ENCODE measurements around the gene USH2A.
A peak's percentile ranks its signal among the peaks of the same experiment; 100 is the strongest.
"Not testable (repeated sequence)": the region's sequence is repeated elsewhere in the genome, so short reads cannot be mapped to it uniquely, and the experiment has no call there.

Gene USH2A

DNA sequence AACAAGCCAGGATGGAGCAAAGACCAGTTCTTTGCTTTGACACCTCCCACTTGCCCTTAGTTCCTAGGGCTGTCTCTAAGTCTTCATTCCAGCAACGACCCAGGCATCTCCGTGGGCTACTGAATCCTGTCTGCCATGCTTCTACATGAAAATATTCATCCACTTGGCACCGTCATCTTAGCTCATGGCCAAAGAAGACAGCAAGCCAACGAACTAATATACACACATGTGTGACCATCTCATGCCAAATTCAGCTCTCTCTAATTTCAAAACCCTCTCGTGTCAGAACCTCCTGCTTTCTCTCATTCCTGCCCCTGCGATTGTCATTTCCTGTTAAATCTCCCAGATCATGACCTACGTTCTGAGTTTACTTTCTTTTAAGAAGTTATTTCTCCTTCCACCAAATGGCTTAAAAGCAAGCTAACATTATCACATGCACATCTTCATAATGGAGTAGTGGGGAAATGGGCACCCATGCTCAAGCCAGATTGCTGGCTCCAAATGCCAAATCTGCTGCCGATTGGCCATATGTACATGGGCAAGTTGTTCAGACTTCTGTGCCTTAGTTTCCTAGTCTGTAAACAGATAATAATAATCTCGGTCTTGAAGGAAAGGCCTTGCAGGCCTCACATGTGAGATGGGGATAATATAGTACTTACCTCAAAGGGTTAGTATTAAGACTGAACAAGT is 373.4 kb downstream of the USH2A start:
- DNase-seq (ENCODE audit: low spot score), result no peak

DNA sequence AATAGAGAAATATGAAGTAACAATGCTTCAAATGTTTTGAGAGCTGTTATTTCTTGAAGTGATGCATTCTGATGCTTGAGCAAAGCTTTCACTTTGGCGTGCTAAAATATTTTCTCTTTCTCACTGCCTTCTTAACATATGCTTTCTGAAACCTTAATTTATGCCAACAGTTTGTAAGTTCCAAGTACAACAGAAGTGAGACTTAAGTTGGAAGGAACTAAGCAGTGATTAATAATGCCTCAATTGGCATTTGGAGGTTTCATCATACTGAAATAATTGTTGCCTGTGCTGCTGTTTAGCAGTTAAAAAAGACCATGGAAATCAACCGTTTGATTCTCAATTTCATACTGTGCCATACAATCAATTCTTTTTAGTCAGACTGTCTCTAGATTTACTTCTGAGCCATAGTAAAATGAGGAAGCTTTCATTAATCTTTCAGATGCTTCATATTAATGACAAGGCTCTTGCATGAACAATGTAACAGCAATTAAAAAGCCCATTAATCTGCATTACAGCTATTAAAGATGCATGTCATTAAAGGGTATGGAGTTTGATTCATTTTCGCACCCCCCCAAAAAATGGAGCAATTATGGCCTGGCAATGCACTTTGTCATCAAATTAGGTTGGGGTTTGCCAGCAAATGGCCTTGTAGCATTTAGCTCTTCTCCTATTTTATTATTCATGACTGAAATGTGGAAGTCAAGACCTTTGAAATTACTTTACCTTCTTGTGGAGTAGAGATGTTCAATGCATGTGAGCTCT is 375.3 kb downstream of the USH2A start:
- DNase-seq (ENCODE audit: low spot score), result no peak

DNA sequence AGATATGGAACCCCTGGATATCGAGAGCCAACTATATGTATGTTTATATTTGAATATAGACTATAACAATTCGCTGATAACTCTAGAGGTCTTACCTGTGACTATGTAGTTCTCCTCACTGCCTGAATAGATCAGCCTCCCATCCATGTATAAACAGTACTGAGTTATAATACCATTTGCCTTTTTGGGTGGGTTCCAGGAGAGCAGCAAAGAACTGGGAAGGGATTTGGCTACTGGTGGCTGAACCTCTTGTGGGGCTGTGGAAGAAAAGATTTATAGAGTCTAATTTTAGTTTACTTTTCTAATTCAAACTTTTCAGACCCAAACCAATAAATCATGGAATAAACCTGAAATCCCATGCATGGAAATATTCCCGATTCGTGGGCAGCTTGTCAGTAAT is 376.9 kb downstream of the USH2A start:
- no peak for DNase-seq (ENCODE audit: low spot score)

DNA sequence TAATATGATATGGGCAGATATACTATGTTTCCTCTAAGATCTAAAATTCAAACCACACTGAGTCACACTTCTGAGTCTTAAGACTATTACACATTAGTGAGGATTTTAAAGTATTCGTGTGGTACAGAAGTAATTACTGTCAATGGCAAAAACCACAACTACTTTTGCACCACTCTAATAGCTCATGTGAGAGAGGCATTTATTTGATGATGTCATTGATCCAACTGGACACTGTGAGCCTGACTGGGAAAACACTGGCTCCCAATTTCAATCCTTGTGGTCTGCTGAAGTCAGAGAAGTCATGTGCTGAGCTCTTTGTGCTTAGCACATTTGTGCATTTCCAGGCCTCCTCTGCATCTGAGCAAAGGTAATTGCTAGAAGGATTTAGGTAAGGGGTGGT is 377.8 kb downstream of the USH2A start:
- peak; percentile 68 for DNase-seq (ENCODE audit: low spot score)

DNA sequence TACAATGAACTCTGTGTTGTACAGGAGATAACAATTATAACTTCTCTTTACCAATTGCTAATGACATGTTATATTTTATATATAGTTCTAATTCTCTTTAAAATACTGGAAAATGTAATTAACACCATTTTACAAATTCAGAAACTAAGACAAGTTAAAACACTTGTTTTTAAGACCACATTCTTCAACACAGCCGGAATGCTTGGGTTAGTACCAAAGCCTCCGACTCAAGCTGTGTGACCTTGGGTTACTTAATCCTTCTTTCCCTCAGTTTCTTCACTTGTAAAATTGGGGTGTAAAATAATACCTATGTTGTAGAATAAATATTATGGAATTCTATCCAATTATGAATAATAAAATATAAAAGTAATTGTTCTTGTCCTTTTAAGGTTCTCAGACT is 378.7 kb downstream of the USH2A start:
- DNase-seq (ENCODE audit: low spot score), result no peak

DNA sequence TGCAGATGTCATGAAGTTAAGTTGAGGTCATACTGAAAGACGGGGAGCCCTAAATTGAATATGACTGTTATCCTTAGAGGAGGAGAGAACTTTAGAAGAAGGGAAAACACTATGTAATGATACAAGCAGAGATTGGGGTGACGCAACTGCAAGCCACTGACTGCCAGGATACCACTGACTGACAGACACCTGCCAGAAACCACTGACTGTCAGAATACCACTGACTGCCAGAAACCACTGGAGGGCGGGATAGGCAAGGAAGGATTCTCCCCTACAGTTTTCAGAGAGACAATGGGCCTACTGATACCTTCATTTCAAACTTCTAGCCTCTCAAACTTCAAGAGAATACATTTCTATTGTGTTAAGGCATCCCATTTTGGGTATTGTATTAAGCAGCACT is 388.7 kb downstream of the USH2A start:
- peak; percentile 70 for DNase-seq (ENCODE audit: low spot score)

DNA sequence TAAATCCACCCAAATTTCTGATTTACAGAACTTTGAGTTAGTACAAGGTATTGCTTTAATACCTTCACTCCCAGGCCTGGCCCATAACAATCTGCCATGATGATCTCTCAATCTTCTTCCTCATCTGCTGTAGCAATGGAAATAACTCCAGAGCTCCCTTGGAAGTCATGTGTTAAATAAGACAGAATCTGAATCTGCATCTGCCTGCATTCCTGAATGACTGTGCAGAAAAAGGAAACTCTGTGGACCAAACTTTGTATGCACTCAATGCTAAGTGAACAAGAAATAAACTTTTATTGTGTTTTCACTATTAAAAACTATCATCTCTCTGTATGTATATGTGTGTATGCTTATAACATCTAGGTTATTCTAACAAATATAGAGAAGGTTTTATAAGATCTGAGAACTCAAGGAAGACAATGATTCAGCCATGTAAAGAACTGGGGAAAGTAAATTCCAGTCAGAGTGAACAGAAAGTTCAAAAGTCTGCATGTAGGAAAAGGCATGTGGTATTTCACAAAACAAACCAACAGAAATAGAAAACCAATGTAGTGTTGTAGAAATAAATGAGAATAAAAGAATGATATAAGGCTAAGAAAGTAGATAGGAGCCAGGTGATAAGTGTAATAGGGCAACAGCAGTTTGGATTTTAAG is 390.2 kb downstream of the USH2A start:
- DNase-seq (ENCODE audit: low spot score), result no peak

DNA sequence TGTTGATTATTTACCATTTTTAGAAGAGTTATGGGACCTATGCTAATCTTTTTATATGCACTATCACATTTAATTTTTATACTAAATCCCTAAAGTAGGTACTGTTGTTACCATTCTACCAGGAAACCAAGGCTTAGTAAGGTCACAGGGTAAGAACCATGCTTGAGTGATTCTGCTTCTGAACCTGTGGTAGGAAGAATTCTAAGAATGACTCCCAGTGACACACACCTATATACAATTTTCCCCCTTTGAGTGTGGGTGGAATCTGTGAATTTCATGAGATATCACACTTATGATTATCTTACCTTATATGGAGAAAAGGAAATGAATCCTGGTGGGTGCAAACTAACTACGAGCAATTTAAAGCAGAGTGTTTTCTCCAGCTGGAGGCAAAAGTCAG is 391.0 kb downstream of the USH2A start:
- no peak for DNase-seq (ENCODE audit: low spot score)

DNA sequence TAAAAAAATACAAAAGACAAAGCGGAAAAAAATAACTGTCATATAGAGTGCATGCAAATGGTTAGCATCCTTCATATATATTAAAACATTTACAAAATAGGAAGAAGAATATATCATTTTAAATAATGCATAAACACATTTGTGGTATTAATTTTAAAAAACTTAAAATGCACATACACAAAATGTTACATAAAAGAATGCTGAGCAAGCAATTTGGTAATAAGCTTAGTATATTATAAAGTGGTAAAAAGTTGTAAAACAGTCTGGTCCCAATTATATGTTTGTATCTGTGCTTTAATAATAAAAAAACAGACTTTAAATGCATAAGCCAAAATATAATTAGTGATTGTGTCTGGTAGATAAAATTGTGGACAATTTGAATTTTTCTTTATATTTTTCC is 394.6 kb downstream of the USH2A start:
- DNase-seq (ENCODE audit: low spot score), result no peak

DNA sequence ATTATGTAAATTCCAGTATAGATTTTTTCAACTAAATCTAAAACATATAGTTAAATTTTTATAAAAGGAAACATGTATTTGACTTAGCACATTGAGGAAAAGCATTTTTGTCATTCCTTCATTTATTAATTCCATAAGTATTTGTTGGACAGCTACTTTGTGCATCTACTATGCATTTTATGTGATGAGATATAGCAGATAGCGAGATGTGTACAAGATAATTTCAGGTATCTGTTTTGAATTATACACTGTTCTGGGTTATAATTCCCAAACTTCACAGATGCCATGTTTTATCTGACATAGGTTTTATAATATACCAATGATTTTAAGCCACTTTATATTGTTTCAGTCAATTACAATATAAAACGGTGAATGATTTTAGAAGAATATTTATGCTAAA is 398.7 kb downstream of the USH2A start:
- DNase-seq (ENCODE audit: low spot score), result no peak

DNA sequence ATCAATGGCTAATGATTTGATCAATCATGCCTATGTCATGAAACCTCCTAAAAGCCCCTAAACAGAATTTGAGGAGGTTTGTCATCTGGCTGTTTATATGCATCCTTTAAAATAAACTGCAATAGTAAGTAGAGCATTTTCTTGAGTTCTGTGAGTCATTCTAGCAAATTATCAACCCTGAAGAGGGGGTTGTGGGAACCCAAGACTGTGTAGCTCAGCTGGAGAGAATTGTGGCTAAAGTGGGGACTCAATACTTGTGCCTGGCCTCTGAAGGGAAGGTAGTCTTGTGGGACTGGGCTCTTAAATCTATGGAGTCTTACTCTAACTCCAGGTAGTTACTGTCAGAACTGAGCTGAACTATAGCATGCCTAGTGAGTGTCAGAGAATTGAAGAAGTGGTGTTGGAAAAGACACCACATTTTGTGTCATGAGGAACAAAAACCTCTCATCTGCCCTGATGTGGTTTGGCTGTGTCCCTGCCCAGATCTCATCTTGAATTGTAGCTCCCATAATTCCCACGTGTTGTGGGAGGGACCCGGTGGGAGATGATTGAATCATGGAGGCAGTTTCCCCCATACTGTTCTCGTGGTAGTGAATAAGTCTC is 402.4 kb downstream of the USH2A start:
- no peak for DNase-seq (ENCODE audit: low spot score)

DNA sequence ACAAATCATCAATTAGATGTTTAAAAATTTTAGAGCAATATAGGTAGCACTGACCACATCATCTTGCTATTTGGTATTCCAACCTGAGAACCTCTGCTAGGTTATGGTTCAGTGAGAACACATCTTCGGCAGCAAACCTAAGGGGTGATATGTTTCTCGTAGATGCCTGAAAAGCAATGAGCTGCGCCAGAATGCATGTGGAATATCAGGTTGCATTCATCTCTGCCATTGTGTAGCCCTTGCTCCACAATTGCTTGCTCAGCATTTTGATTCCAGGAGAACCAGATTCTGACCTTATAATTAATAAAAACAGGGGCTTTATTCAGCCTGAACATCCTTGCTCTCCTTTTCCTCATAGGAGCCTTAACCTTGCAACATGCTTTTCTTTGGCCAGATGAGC is 408.1 kb downstream of the USH2A start:
- DNase-seq (ENCODE audit: low spot score), result no peak

DNA sequence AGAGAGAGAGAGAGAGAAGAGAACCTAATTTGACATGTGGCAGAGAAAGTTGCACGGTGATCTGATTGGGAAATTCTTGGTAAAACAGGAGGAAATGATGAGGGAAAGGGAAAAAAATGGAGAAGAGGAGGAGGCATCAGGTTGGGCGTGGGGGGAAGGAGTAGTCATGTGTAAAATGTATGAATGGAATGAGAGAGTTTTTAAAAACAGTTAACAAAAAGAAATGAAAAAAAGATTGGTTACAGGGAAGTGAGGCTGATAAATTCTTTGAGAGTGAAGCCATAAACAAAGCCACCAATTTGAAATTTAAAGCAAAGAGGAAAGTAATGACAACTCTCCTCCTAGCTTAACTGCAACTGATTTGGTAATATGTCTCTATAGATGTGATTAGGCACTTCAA is 409.2 kb downstream of the USH2A start:
- DNase-seq (ENCODE audit: low spot score), result no peak

DNA sequence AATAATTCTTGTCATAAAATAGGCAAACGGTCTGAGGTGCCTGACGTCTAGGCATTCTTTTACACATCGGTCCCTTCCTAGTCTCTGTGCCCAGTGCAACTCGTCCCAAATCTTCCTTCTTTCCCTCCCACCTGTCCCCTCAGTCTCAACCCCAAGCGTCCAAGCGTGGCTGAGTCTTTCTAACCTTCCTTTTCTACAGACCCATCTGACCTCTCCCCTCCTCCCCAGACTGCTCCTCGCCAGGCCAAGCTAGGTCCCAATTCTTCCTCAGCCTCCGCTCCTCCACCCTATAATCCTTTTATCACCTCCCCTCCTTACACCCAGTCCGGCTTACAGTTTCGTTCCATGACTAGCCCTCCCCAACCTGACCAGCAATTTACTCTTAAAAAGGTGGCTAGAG is 413.8 kb downstream of the USH2A start:
- not testable (repeated sequence) for DNase-seq (ENCODE audit: low spot score)

DNA sequence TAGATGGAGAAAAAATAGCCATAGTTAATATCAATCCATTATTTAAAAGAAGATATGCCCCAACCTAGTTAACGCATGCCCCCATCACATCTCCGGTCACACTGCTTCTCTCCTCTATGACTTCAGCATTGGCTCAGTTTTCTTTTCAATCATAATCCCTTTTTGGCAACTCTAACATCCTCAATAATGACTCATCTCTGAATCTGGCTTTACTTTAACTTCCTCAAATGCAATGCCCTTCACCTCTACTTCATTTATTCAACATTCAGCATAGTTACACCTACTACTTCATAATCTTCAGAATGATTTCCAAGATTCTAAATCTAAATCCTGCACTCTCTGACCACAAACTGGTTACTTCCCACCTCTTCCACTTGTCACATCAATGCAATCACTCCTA is 417.3 kb downstream of the USH2A start:
- DNase-seq (ENCODE audit: low spot score), result no peak

DNA sequence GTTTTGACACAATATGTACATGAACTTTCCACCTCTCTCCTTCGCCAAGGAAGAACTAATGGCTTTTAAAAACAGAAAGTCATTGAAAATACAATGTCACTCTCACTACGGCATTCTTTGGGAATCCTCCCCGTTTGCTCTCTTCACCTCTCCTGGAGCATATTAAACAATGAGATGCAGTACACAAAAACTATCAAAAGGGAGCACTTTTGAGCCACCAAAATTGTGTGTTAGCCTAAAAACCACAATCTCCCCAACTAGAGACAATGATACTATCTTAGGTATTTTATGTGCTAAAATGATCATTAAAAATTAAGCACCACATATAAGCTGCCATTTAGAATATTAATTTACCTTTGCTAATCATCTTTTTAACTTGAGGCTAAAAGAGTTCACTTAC is 430.6 kb downstream of the USH2A start:
- peak; percentile 61 for DNase-seq (ENCODE audit: low spot score)

DNA sequence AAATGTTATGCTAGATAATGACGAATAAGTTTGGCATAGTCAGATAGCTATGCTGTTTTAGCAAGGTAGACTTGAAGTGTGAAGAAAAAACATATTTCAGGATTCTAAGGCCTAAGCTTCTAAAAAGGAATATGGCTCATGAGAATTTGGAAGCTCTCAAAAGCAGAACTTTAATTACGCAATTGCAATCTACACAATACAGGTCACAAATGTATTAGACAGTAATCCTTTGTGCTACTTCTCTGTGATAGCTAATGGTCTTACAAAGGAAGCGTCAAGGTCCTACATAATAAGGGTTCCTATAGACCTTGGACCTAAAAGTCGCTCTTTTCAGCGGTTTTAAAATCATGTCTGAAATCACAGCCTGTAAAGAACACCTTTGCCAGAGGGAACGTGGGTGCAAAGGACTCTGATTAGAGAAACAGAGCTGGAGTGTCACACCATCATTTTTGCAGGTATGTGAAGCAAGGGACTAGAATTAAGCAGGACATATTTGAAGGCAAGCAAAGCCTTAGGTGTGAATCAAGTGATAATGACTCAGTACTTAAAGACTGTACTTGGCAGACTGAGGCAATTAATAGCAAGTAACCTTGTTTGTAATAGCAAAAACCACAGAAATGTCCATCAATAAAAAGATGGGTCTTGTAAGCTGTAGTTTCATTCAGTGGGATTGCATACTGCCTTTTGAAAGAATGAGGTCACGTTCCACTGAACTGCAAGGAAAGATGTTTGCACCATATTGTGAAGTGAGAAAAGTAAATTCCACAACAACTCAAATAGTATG is 436.0 kb downstream of the USH2A start:
- DNase-seq (ENCODE audit: low spot score), result no peak

DNA sequence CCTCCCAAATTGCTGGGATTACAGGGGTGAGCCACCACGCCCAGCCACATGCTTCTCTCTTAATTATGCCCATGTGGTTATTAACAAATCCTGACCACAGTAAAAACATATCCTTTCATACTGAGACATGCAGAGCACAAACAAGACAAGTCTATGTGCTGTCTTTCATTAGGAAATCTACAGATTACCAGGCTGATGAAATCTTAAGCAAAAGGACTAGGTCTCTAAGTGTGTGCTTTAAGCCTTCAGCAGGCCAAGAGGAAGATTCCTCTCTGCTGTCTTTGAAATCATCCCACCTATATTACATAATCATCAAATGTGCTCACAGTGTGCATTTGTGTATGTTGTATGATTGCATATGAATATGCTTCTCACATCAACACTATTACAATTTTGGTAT is 436.8 kb downstream of the USH2A start:
- DNase-seq (ENCODE audit: low spot score), result no peak

DNA sequence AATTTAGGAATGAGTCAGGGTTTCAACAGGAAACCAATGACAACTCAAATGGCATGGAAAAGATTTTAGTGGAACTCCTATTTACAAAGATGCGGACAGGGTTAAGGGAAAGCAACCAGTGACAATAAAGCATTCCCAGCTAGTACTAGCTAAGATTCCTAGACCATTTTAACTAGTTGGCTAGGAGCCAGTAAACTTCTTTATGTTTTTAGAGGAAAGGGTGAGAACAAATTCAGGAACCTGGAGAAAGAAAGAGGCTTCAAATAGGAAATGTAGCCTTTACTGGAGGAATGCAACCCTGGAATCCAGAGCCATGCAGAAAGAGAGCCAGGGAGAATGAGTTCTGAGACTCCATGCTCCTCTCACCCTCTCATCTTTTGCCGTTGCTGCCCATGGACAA is 439.6 kb downstream of the USH2A start:
- no peak for DNase-seq (ENCODE audit: low spot score)

DNA sequence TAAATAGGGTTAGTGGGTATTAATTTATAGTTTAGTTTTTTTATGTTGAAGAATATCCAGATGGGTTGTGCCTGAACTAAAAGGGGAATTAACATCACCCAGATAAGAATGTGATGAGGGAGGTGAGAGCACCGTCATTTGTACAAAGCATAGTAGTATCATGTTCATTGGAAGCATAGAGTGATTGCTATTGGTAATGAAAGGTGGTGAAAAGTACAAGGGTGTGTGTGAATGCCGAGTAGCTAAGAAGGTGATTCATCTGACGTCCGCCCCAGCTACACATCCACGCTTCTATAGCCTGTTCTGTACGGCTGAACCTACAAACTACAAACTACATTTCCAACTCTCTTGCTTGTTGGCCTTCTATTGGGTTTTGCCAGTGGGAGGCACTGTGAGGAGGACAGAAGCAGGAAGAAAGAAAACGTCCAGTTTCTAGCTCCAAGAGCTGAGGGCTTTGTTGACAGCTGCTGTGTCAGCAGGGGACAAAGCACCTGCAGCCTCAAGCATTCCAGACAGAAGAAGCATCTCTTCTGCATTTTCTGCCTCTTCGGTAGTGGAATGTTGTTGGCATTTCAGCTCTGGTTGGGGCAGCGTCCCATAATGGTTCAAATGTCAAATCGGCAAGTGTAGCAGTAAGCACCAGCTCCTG is 451.3 kb downstream of the USH2A start:
- no peak for DNase-seq (ENCODE audit: low spot score)

DNA sequence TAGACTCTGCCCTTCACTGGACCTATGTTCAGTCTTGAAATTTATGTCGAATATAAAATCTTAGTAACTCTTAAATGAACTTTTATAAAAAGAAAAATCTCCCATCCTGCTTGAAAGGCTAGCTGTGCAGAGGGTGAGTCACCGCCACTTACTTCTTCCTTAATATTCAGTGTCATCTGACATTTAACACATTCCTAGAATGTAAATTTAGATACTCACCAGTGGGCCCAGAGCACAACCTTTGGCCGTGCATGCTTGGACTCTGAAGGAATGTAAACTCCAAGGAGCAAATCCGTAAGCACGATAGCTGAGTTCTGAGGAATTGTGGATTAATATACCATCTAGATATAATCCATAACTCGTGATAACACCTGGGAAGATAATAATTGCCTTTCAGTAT is 452.8 kb downstream of the USH2A start:
- DNase-seq (ENCODE audit: low spot score), result peak; percentile 24

DNA sequence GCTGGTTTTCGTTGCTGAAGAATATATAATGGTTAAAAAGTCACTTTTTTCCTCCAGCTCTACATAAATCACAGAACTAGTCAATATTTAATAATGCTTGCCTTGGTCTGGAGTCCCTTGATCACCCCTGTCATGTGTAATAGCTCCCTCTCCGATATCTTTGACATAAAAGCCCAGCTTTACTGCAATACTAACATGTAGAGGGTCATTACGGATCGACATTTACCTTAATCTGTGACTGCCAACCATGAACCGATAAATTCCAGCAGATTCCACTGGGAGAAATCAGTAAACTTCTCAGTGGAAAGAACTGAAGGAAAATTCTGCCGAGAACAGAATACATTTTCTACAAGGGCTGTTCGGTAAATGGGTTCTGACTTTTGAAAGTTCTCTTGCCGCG is 459.6 kb downstream of the USH2A start:
- no peak for DNase-seq (ENCODE audit: low spot score)

Data from COLO829 (cell line).